ENCODE measurements around the gene FREM2. TPM values are rescaled to one million over a fixed set of nuclear protein-coding genes. Genes with fewer than 3 reads are reported as not detected.

FREM2 gene
- total RNA-seq, 1 experiment from 2014 or later, result 25.4 TPM

DNA sequence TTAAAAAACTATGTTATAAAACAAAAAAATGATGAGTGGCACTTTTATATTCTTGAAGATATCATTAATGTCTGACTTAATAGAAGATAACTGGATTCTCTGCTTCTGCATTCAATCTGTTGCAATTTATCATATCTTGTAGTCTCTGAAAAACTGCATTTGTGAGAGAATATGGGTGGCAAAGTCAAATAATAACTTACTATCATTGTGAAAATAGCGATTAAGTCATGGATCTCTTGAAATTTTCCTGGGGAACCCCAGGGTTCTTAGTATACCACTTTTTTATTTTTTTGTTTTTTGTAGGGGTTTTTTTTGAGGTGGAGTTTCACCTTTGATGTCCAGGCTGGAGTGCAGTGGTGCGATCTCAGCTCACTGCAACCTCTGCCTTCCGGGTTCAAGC is 176.7 kb downstream of the FREM2 start:
- DNase-seq, result no peak
- Mint-ChIP-seq H3K4me3 (ENCODE audit: low read depth, unreplicated experiment) (no peak overlapping the region), H3K27me3 (ENCODE audit: unreplicated experiment) (no peaks in the 10 kb centered on the region), H3K27ac (ENCODE audit: unreplicated experiment) (no peak overlapping the region), H3K4me1 (ENCODE audit: low read depth, unreplicated experiment) (no peaks in the 10 kb centered on the region), H3K9me3 (ENCODE audit: low read depth, unreplicated experiment) (no peaks in the 10 kb centered on the region), H3K36me3 (ENCODE audit: insufficient read depth, unreplicated experiment) (no peaks in the 10 kb centered on the region)
- CTCF ChIA-PET, result no interaction called here
- intact Hi-C loops (cut with micrococcal nuclease; ENCODE audit: unreplicated experiment), result loop anchor here (2.0 kb wide), 1 partner anchor 21 kb away; no protein-coding TSS in a partner anchor
- TF ChIP-seq, protein P1, sequence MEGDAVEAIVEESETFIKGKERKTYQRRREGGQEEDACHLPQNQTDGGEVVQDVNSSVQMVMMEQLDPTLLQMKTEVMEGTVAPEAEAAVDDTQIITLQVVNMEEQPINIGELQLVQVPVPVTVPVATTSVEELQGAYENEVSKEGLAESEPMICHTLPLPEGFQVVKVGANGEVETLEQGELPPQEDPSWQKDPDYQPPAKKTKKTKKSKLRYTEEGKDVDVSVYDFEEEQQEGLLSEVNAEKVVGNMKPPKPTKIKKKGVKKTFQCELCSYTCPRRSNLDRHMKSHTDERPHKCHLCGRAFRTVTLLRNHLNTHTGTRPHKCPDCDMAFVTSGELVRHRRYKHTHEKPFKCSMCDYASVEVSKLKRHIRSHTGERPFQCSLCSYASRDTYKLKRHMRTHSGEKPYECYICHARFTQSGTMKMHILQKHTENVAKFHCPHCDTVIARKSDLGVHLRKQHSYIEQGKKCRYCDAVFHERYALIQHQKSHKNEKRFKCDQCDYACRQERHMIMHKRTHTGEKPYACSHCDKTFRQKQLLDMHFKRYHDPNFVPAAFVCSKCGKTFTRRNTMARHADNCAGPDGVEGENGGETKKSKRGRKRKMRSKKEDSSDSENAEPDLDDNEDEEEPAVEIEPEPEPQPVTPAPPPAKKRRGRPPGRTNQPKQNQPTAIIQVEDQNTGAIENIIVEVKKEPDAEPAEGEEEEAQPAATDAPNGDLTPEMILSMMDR (IDR thresholded peaks at IDR 0.05; ENCODE audit: unreplicated experiment), result no peak
- BruUV-seq (replicated peaks), result no TSS peak

DNA sequence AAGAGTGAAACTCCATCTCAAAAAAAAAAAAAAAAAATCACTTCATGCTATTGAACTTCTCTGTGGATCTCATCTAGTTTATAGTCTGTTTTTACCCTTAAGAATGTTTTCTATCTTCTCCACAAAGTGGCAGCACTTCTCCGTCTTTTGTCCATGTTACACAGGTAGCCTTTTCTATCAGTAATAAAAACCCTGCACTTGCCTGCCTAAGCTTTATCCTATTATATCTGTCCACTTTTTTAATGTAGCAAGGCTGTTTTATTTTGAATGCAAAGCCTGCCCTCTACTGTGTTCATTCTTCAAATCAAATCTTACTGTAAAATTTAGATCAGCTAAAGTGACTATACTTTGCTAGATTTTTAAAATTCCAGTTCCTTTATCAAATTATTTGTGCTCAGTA is 179.8 kb downstream of the FREM2 start:
- no peak overlapping the region for H3K27ac Mint-ChIP-seq (ENCODE audit: unreplicated experiment)
- DNase-seq, result no peak
- CTCF ChIA-PET, result no interaction called here

DNA sequence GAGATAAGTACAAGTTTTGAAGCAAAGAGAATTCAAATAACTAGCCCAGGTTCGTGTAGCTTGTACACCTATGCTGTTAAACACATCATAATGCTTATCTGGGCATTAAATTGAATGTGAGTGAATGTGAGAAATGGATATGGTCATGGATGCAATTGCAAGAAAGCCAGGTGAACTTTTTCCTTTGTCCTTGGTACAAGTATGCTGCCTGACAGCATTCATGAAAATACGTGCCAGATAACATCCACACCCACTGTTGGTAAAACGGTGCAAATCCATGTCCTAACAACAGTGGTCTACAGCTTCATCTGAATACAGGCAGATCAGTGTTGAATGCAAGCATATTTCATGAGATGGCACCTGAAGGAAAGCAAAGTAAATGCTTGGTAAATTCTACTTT is 181.5 kb downstream of the FREM2 start:
- H3K4me3 Mint-ChIP-seq (ENCODE audit: low read depth, unreplicated experiment), result no peak overlapping the region
- no peak for DNase-seq
- no peak overlapping the region for H3K27ac Mint-ChIP-seq (ENCODE audit: unreplicated experiment)
- no TSS peak for BruUV-seq (replicated peaks)
- H3K4me1 Mint-ChIP-seq (ENCODE audit: low read depth, unreplicated experiment), result no peaks in the 10 kb centered on the region
- intact Hi-C loops (cut with micrococcal nuclease; ENCODE audit: unreplicated experiment), result no loop called here
- H3K9me3 Mint-ChIP-seq (ENCODE audit: low read depth, unreplicated experiment), result no peaks in the 10 kb centered on the region
- TF ChIP-seq, protein P1 (IDR thresholded peaks at IDR 0.05; ENCODE audit: unreplicated experiment), result no peak
- H3K36me3 Mint-ChIP-seq (ENCODE audit: insufficient read depth, unreplicated experiment), result no peaks in the 10 kb centered on the region
- H3K27me3 Mint-ChIP-seq (ENCODE audit: unreplicated experiment), result no peaks in the 10 kb centered on the region
- CTCF ChIA-PET, result no interaction called here

More for the DNA sequence above, 179.8 kb downstream of the FREM2 start:
- no TSS peak for BruUV-seq (replicated peaks)
- H3K27me3 Mint-ChIP-seq (ENCODE audit: unreplicated experiment), result no peaks in the 10 kb centered on the region
- H3K4me3 Mint-ChIP-seq (ENCODE audit: low read depth, unreplicated experiment), result no peak overlapping the region
- no peaks in the 10 kb centered on the region for H3K9me3 Mint-ChIP-seq (ENCODE audit: low read depth, unreplicated experiment)
- H3K36me3 Mint-ChIP-seq (ENCODE audit: insufficient read depth, unreplicated experiment), result no peaks in the 10 kb centered on the region
- intact Hi-C loops (cut with micrococcal nuclease; ENCODE audit: unreplicated experiment), result no loop called here
- H3K4me1 Mint-ChIP-seq (ENCODE audit: low read depth, unreplicated experiment), result no peaks in the 10 kb centered on the region
- TF ChIP-seq, protein P1 (IDR thresholded peaks at IDR 0.05; ENCODE audit: unreplicated experiment), result no peak

DNA sequence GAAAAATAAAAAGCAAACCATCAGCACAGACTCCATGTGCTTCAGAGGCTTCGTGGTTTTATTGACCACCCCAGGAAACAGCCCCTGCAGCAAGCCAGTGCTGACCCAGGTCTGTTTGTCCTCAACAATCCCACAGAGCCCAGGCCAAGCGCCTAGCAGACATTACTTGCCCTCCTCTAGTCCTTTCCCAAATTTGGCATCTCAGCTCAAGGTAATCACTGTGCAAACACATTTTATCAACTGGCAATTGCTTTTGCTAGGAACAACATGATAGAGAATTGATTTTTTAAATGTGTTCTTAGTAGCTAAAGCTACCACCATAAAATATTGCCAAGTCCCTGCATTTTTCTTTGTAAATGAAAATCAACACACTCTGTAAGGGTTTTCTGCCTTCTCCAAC is 182.0 kb downstream of the FREM2 start:
- no peak overlapping the region for H3K27ac Mint-ChIP-seq (ENCODE audit: unreplicated experiment)
- CTCF ChIA-PET, result no interaction called here
- no peaks in the 10 kb centered on the region for H3K9me3 Mint-ChIP-seq (ENCODE audit: low read depth, unreplicated experiment)
- no peaks in the 10 kb centered on the region for H3K27me3 Mint-ChIP-seq (ENCODE audit: unreplicated experiment)
- DNase-seq, result no peak
- no peaks in the 10 kb centered on the region for H3K36me3 Mint-ChIP-seq (ENCODE audit: insufficient read depth, unreplicated experiment)
- TF ChIP-seq, protein P1 (IDR thresholded peaks at IDR 0.05; ENCODE audit: unreplicated experiment), result no peak
- no TSS peak for BruUV-seq (replicated peaks)
- intact Hi-C loops (cut with micrococcal nuclease; ENCODE audit: unreplicated experiment), result no loop called here
- no peaks in the 10 kb centered on the region for H3K4me1 Mint-ChIP-seq (ENCODE audit: low read depth, unreplicated experiment)
- H3K4me3 Mint-ChIP-seq (ENCODE audit: low read depth, unreplicated experiment), result no peak overlapping the region
